ENCODE data around the gene NR2F2.

- TF ChIP-seq CTCF (IDR thresholded peaks at IDR 0.05; ENCODE audit: borderline replicate concordance, extremely low read depth, low read length, poor library complexity, severe bottlenecking) (no peak), EZH2 (IDR thresholded peaks at IDR 0.05; ENCODE audit: borderline replicate concordance, low read depth, low read length, severe bottlenecking) (no peak)
Observed at GRCh38 chr15:96344060-96344705, 13.7 kb downstream of the NR2F2 start.

Data from DND-41 (cell line).